ENCODE measurements around the gene GPC5.
"Not testable (repeated sequence)": the region's sequence is repeated elsewhere in the genome, so short reads cannot be mapped to it uniquely, and the experiment has no call there.

GPC5 gene

DNA sequence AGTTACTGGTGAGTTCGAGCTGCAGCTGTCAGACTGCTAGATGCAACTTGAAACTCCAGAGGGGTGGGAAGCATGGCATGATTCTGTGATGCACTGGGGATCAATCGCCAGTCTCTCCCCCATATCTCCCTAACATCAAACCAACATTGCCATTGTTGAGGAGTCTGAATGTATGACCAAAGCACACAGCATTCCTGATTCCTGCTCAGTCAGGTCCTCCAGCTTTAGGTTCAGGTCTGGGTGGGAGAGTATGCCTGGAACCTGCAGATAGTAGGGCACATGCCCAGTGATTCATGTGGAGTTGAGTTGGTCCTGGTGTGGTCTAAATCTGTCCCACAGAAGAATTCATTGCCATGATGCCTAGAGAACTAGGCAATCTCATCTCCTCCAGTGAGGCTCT lies 269.1 kb downstream of the GPC5 start:
- H3K79me2 ChIP-seq (ENCODE audit: low read length), result no peaks in the 10 kb centered on the region
- no peaks in the 10 kb centered on the region for H3K9me3 ChIP-seq (ENCODE audit: insufficient read depth, low read length)
- H3K36me3 ChIP-seq (replicated peaks; ENCODE audit: low read depth, low read length), result no peaks in the 10 kb centered on the region
- TF ChIP-seq EZH2phosphoT487 (IDR thresholded peaks at IDR 0.05; ENCODE audit: low read depth), result no peak
- TF ChIP-seq, protein P1, sequence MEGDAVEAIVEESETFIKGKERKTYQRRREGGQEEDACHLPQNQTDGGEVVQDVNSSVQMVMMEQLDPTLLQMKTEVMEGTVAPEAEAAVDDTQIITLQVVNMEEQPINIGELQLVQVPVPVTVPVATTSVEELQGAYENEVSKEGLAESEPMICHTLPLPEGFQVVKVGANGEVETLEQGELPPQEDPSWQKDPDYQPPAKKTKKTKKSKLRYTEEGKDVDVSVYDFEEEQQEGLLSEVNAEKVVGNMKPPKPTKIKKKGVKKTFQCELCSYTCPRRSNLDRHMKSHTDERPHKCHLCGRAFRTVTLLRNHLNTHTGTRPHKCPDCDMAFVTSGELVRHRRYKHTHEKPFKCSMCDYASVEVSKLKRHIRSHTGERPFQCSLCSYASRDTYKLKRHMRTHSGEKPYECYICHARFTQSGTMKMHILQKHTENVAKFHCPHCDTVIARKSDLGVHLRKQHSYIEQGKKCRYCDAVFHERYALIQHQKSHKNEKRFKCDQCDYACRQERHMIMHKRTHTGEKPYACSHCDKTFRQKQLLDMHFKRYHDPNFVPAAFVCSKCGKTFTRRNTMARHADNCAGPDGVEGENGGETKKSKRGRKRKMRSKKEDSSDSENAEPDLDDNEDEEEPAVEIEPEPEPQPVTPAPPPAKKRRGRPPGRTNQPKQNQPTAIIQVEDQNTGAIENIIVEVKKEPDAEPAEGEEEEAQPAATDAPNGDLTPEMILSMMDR (IDR thresholded peaks at IDR 0.05; ENCODE audit: low read depth, low read length), result no peak
- no peak overlapping the region for H3K27ac ChIP-seq (ENCODE audit: low read length)
- H3K4me3 ChIP-seq (ENCODE audit: low read length), result no peak overlapping the region
- H2AFZ ChIP-seq (ENCODE audit: low read depth, low read length), result no peak overlapping the region
- no peak overlapping the region for H3K9ac ChIP-seq (ENCODE audit: low read length)
- H3K27me3 ChIP-seq (ENCODE audit: low read depth, low read length), result no peaks in the 10 kb centered on the region
- no peak overlapping the region for H3K4me2 ChIP-seq (ENCODE audit: low read length)
- no peaks in the 10 kb centered on the region for H3K4me1 ChIP-seq (ENCODE audit: low read length)
- no peaks in the 10 kb centered on the region for H4K20me1 ChIP-seq (ENCODE audit: insufficient read depth, low read length)

DNA sequence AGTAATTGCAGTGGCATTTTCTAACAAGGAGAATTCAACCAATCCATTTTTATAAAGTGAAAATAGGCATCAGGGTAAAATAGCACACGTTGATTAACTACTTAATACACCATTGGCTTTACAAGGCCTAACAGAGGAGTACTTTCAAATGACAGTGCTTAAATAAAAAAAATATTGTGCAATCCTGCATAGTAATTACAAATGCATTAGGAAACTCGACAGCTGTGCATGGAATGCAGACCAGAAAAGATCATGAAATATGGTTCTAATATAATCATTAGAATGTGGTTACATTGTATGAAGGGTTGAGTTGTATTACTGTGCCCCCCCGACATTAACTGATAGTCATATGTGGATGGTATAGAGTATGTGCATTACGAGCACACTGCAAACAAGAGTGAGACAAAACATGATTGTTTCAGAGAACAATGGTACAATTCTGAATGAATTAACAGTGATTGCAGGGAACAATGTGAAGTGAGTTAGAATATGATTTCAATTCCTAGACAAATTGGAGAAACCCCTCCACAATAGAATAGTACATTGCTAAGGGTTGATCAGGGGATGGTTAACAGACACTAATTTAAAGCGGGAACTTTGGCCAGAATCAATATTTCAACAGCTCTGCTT lies 270.6 kb downstream of the GPC5 start:
- no peaks in the 10 kb centered on the region for H3K79me2 ChIP-seq (ENCODE audit: low read length)
- H3K9ac ChIP-seq (ENCODE audit: low read length), result no peak overlapping the region
- no peaks in the 10 kb centered on the region for H3K27me3 ChIP-seq (ENCODE audit: low read depth, low read length)
- H3K27ac ChIP-seq (ENCODE audit: low read length), result no peak overlapping the region
- H4K20me1 ChIP-seq (ENCODE audit: insufficient read depth, low read length), result no peaks in the 10 kb centered on the region
- no peaks in the 10 kb centered on the region for H3K9me3 ChIP-seq (ENCODE audit: insufficient read depth, low read length)
- H3K4me3 ChIP-seq (ENCODE audit: low read length), result no peak overlapping the region
- no peak overlapping the region for H3K4me2 ChIP-seq (ENCODE audit: low read length)
- no peak overlapping the region for H2AFZ ChIP-seq (ENCODE audit: low read depth, low read length)
- H3K36me3 ChIP-seq (replicated peaks; ENCODE audit: low read depth, low read length), result no peaks in the 10 kb centered on the region
- no peaks in the 10 kb centered on the region for H3K4me1 ChIP-seq (ENCODE audit: low read length)
- TF ChIP-seq, protein P1 (IDR thresholded peaks at IDR 0.05; ENCODE audit: low read depth, low read length), result no peak
- TF ChIP-seq EZH2phosphoT487 (IDR thresholded peaks at IDR 0.05; ENCODE audit: low read depth), result no peak

DNA sequence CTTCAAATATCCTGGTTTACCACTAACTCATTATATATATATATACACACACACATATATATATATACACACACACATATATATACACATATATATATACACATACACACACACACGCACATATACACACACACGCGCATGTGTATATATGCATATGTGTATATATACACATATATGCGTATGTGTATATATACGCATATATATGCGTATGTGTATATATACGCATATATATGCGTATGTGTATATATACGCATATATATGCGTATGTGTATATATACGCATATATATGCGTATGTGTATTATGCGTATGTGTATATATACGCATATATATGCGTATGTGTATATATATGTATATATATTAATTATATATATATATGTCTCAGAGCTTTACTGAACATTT lies 275.9 kb downstream of the GPC5 start:
- H3K79me2 ChIP-seq (ENCODE audit: low read length); H4K20me1 ChIP-seq (ENCODE audit: insufficient read depth, low read length); H3K36me3 ChIP-seq (replicated peaks; ENCODE audit: low read depth, low read length); H3K27me3 ChIP-seq (ENCODE audit: low read depth, low read length); H3K27ac ChIP-seq (ENCODE audit: low read length); H3K4me1 ChIP-seq (ENCODE audit: low read length); H3K9ac ChIP-seq (ENCODE audit: low read length); H3K9me3 ChIP-seq (ENCODE audit: insufficient read depth, low read length); H3K4me3 ChIP-seq (ENCODE audit: low read length); H3K4me2 ChIP-seq (ENCODE audit: low read length); H2AFZ ChIP-seq (ENCODE audit: low read depth, low read length): not testable (repeated sequence)

DNA sequence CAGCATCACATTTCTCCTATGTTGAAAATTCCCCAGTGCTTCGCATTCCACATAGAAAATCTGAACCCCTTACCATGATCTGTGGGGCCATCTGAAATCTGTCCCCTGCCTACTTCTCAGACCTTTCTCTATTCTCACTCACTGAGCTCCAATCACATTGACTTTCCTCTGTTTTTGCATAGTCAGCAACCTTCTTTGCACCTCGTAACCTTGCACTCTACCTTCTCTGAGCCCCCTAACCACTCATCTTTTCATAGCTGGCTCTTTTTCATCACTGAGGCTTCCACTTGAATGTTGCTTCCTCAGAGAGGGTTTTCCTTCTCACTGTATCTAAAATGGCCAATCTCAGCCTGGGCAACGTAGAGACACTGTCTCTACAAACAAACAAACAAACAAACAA lies 286.3 kb downstream of the GPC5 start:
- H3K4me3 ChIP-seq (ENCODE audit: low read length), result no peak overlapping the region
- no peak overlapping the region for H2AFZ ChIP-seq (ENCODE audit: low read depth, low read length)
- no peaks in the 10 kb centered on the region for H3K79me2 ChIP-seq (ENCODE audit: low read length)
- H3K4me1 ChIP-seq (ENCODE audit: low read length), result no peaks in the 10 kb centered on the region
- no peaks in the 10 kb centered on the region for H3K36me3 ChIP-seq (replicated peaks; ENCODE audit: low read depth, low read length)
- H3K27ac ChIP-seq (ENCODE audit: low read length), result no peak overlapping the region
- H3K27me3 ChIP-seq (ENCODE audit: low read depth, low read length), result no peaks in the 10 kb centered on the region
- TF ChIP-seq, protein P1 (IDR thresholded peaks at IDR 0.05; ENCODE audit: low read depth, low read length), result no peak
- no peak for TF ChIP-seq EZH2phosphoT487 (IDR thresholded peaks at IDR 0.05; ENCODE audit: low read depth)
- H3K9ac ChIP-seq (ENCODE audit: low read length), result no peak overlapping the region
- no peaks in the 10 kb centered on the region for H3K9me3 ChIP-seq (ENCODE audit: insufficient read depth, low read length)
- H4K20me1 ChIP-seq (ENCODE audit: insufficient read depth, low read length), result no peaks in the 10 kb centered on the region
- H3K4me2 ChIP-seq (ENCODE audit: low read length), result no peak overlapping the region

Data from OCI-LY3 (cell line).